GM10266 (cell line): ENCODE results near the gene ADAMTS19.
"Not testable (repeated sequence)": the region's sequence is repeated elsewhere in the genome, so short reads cannot be mapped to it uniquely, and the experiment has no call there.

ENCODE experiments used
- DNase-seq: peaks from one replicate; pipeline ENCODE4 v3.0.0; 2012; ENCODE audit errors: extremely low spot score
- CTCF ChIP-seq: IDR thresholded peaks from 2 replicates; pipeline ENCODE4 v1.5.1; 2012; ENCODE audit warnings: mild to moderate bottlenecking, low read depth; ENCODE audit not compliant: control insufficient read depth, insufficient read depth; ENCODE audit errors: missing control alignments

Gene ADAMTS19

GRCh38 chr5:129629575-129629974, 169.5 kb downstream of the ADAMTS19 start:
- no peak for DNase-seq
- no peak for TF ChIP-seq CTCF

- TF ChIP-seq CTCF = no peak
- no peak for DNase-seq
Observed at GRCh38 chr5:129630101-129630500, 170.0 kb downstream of the ADAMTS19 start.

- DNase-seq = no peak
- no peak for TF ChIP-seq CTCF
Observed at GRCh38 chr5:129631961-129632360, 171.9 kb downstream of the ADAMTS19 start.

GRCh38 chr5:129637501-129637900, 177.4 kb downstream of the ADAMTS19 start:
- DNase-seq = not testable (repeated sequence)

- TF ChIP-seq CTCF = no peak
- DNase-seq = no peak
Observed at GRCh38 chr5:129639331-129639730, 179.2 kb downstream of the ADAMTS19 start.

- TF ChIP-seq CTCF = no peak
- DNase-seq = no peak
Observed at GRCh38 chr5:129652349-129653056, 192.4 kb downstream of the ADAMTS19 start.

- no peak for DNase-seq
Observed at GRCh38 chr5:129653057-129653375, 192.9 kb downstream of the ADAMTS19 start.

More at GRCh38 chr5:129653057-129653375, 192.9 kb downstream of the ADAMTS19 start:
- TF ChIP-seq CTCF = no peak
